H9 (cell line): ENCODE measurements around the gene FARS2. TPM values are rescaled to one million over a fixed set of nuclear protein-coding genes. Genes with fewer than 3 reads are reported as not detected.

Experiments used
- DNase-seq: peaks from one replicate; pipeline ENCODE4 v3.0.0-alpha.2; 2017
- H2AFZ ChIP-seq: one replicate; pipeline ENCODE4 v1.6.1; 2013; ENCODE audit warnings: mild to moderate bottlenecking, low read length, control low read depth, moderate library complexity
- H2AK5ac ChIP-seq: 2 replicates; pipeline ENCODE4 v1.6.1; 2013; ENCODE audit warnings: low read length, control low read depth, mixed read lengths; ENCODE audit not compliant: insufficient read length
- H2BK120ac ChIP-seq: one replicate; pipeline ENCODE4 v1.6.1; 2013; ENCODE audit warnings: low read depth, mild to moderate bottlenecking, low read length, control low read depth, inconsistent platforms; ENCODE audit not compliant: poor library complexity, severe bottlenecking
- H2BK12ac ChIP-seq: 2 replicates; pipeline ENCODE4 v1.6.1; 2013; ENCODE audit warnings: low read length, control low read depth, mixed read lengths, low read depth; ENCODE audit not compliant: insufficient read length
- H2BK15ac ChIP-seq: 2 replicates; pipeline ENCODE4 v1.6.1; 2013; ENCODE audit warnings: low read depth, low read length, control low read depth
- H2BK20ac ChIP-seq: one replicate; pipeline ENCODE4 v1.6.1; 2013; ENCODE audit warnings: low read depth, mild to moderate bottlenecking, low read length, control low read depth, inconsistent platforms; ENCODE audit not compliant: poor library complexity, severe bottlenecking
- H2BK5ac ChIP-seq: 2 replicates; pipeline ENCODE4 v1.6.1; 2013; ENCODE audit warnings: low read length, control low read depth, mixed read lengths; ENCODE audit not compliant: insufficient read length
- H3K14ac ChIP-seq: 2 replicates; pipeline ENCODE4 v1.6.1; 2013; ENCODE audit warnings: low read length, control low read depth; ENCODE audit not compliant: insufficient read depth
- H3K18ac ChIP-seq: 2 replicates; pipeline ENCODE4 v1.6.1; 2013; ENCODE audit warnings: low read depth, mild to moderate bottlenecking, mixed read lengths, low read length, control low read depth; ENCODE audit not compliant: insufficient read length
- H3K23ac ChIP-seq: 2 replicates; pipeline ENCODE4 v1.6.1; 2013; ENCODE audit warnings: low read length, control low read depth, mixed read lengths, low read depth; ENCODE audit not compliant: insufficient read length
- H3K23me2 ChIP-seq: 2 replicates; pipeline ENCODE4 v1.6.1; 2013; ENCODE audit warnings: low read depth, mild to moderate bottlenecking, mixed read lengths, low read length, control low read depth; ENCODE audit not compliant: insufficient read length, poor library complexity, severe bottlenecking
- H3K27ac ChIP-seq: 2 replicates; pipeline ENCODE4 v1.5.1; 2013; ENCODE audit warnings: low read length, control low read depth, mixed read lengths, low read depth; ENCODE audit not compliant: insufficient read length
- H3K27me3 ChIP-seq: 2 replicates; pipeline ENCODE4 v1.6.1; 2013; ENCODE audit warnings: low read length, control low read depth, inconsistent platforms; ENCODE audit not compliant: insufficient read depth
- H3K4ac ChIP-seq: 2 replicates; pipeline ENCODE4 v1.6.1; 2013; ENCODE audit warnings: low read depth, mild to moderate bottlenecking, control low read depth, inconsistent platforms, low read length, moderate library complexity
- H3K4me1 ChIP-seq: 2 replicates; pipeline ENCODE4 v1.6.1; 2013; ENCODE audit warnings: low read length, control low read depth, inconsistent platforms; ENCODE audit not compliant: insufficient read depth
- H3K4me2 ChIP-seq: 2 replicates; pipeline ENCODE4 v1.6.1; 2013; ENCODE audit warnings: low read length, control low read depth, mixed read lengths; ENCODE audit not compliant: insufficient read length, insufficient read depth
- H3K56ac ChIP-seq: 2 replicates; pipeline ENCODE4 v1.6.1; 2013; ENCODE audit warnings: low read depth, mild to moderate bottlenecking, mixed read lengths, low read length, control low read depth; ENCODE audit not compliant: insufficient read length
- H3K79me1 ChIP-seq: 2 replicates; pipeline ENCODE4 v1.6.1; 2013; ENCODE audit warnings: low read depth, mild to moderate bottlenecking, moderate library complexity, low read length, control low read depth, inconsistent platforms; ENCODE audit not compliant: insufficient read depth, poor library complexity, severe bottlenecking
- H3K79me2 ChIP-seq: 2 replicates; pipeline ENCODE4 v1.6.1; 2013; ENCODE audit warnings: low read length, control low read depth, inconsistent platforms; ENCODE audit not compliant: insufficient read depth
- H3K9ac ChIP-seq: 2 replicates; pipeline ENCODE4 v1.6.1; 2013; ENCODE audit warnings: low read length, control low read depth, mixed read lengths; ENCODE audit not compliant: insufficient read length; ENCODE audit errors: extremely low read depth
- H3K9me3 ChIP-seq: one replicate; pipeline ENCODE4 v1.6.1; 2013; ENCODE audit warnings: low read depth, low read length, inconsistent platforms; ENCODE audit not compliant: control insufficient read depth
- H3T11ph ChIP-seq: one replicate; pipeline ENCODE4 v1.6.1; 2013; ENCODE audit warnings: mild to moderate bottlenecking, low read length, control low read depth, inconsistent platforms
- H4K20me1 ChIP-seq: one replicate; pipeline ENCODE4 v1.6.1; 2013; ENCODE audit not compliant: control insufficient read depth, insufficient read length, insufficient read depth
- H4K5ac ChIP-seq: 2 replicates; pipeline ENCODE4 v1.6.1; 2013; ENCODE audit warnings: low read depth, mild to moderate bottlenecking, mixed read lengths, low read length, control low read depth; ENCODE audit not compliant: insufficient read length
- H4K8ac ChIP-seq: replicated peaks from 2 replicates; pipeline ENCODE4 v1.6.1; 2013; ENCODE audit warnings: low read length, control low read depth, mixed read lengths, low read depth; ENCODE audit not compliant: insufficient read length
- H4K91ac ChIP-seq: 2 replicates; pipeline ENCODE4 v1.6.1; 2013; ENCODE audit warnings: low read depth, mild to moderate bottlenecking, moderate library complexity, mixed read lengths, low read length, control low read depth; ENCODE audit not compliant: insufficient read length
- H3K27ac Mint-ChIP-seq, 3 experiments: 2 replicates in 2 of 3; 3 replicates in 1 of 3; pipeline ENCODE4 v1.8.0; 2020 to 2021; ENCODE audit warnings: mixed read lengths in 3 of 3, mild to moderate bottlenecking in 1 of 3, moderate library complexity in 1 of 3
- H3K27me3 Mint-ChIP-seq: 2 replicates; pipeline ENCODE4 v1.8.0; 2021; ENCODE audit warnings: low read depth, mild to moderate bottlenecking, moderate library complexity, mixed read lengths
- H3K36me3 Mint-ChIP-seq, 3 experiments: 2 replicates in 2 of 3; 3 replicates in 1 of 3; pipeline ENCODE4 v1.8.0; 2020 to 2021; ENCODE audit warnings: low read depth in 3 of 3, mixed read lengths in 3 of 3; ENCODE audit not compliant: insufficient read depth in 1 of 3
- H3K4me1 Mint-ChIP-seq, 2 experiments: 2 replicates each; pipeline ENCODE4 v1.8.0; 2020; ENCODE audit warnings: mixed read lengths in 2 of 2
- H3K4me3 Mint-ChIP-seq, 2 experiments: 2 replicates in 1 of 2; 3 replicates in 1 of 2; pipeline ENCODE4 v1.8.0; 2020 to 2021; ENCODE audit warnings: mild to moderate bottlenecking in 2 of 2, mixed read lengths in 2 of 2, moderate library complexity in 1 of 2
- H3K9me3 Mint-ChIP-seq, 2 experiments: 2 replicates in 1 of 2; 3 replicates in 1 of 2; pipeline ENCODE4 v1.8.0; 2020; ENCODE audit warnings: mild to moderate bottlenecking in 2 of 2, mixed read lengths in 2 of 2, moderate library complexity in 1 of 2
- CTCF ChIP-seq: fragments of 200-600 bp; sonication (generic); conservative IDR thresholded peaks from 3 replicates; pipeline ENCODE4 v1.8.0; 2021; ENCODE audit warnings: antibody characterized with exemption, mild to moderate bottlenecking
- WGBS: extraction: QIAGEN DNeasy Blood & Tissue Kit; methylation state at CpG from one replicate; pipeline ENCODE4 v1.1.7; 2013; ENCODE audit warnings: missing lambda C conversion rate, low lambda C conversion rate, mixed read lengths; ENCODE audit not compliant: insufficient read length; ENCODE audit errors: extremely low coverage; 5-methylcytosine and 5-hydroxymethylcytosine counted together
- total RNA-seq: library from RNA; stranded (reverse); gene quantifications from 2 replicates; pipeline ENCODE4 v1.2.1, GENCODE V29; 2021

FARS2 gene
- total RNA-seq, 1 experiment from 2014 or later, result 8.5 TPM

DNA sequence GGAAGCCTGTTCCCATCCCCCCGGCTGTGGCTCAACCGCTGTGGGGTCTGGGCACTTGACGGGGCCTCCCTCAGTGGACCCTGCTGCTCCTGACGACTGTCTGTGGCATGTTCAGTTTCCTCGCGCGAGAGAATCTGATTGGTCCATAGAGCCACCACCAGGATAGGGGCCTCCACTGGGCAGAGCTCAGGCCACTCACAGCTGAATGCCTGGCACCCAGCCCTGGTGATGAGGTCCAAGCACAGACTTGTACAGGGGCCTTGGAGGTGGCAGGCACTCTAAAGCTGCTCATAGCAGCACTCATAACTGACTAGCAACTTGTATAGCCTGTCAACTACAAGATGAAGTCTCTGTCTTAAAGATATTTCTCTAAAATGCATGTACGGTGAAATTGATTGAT, 377.4 kb downstream of the FARS2 start:
- WGBS, result no CpG with 5 or more reads among the region's 8 CpGs
- no peak overlapping the region for H3K27ac Mint-ChIP-seq
- no peaks in the 10 kb centered on the region for H3K23me2 ChIP-seq

More for the DNA sequence above, 377.4 kb downstream of the FARS2 start:
- Histone ChIP-seq H2BK5ac (no peak overlapping the region), H3K4me1 (no peaks in the 10 kb centered on the region), H4K5ac (no peak overlapping the region), H3K18ac (no peak overlapping the region), H3K27me3 (no peaks in the 10 kb centered on the region), H3K79me1 (no peaks in the 10 kb centered on the region), H4K8ac (no peak overlapping the region), H3K56ac (no peak overlapping the region), H4K91ac (no peak overlapping the region), H3T11ph (no peak overlapping the region), H2BK20ac (no peak overlapping the region), H3K27ac (no peak overlapping the region), H3K9me3 (peaks cover 6% of the 10 kb centered on the region), H2AFZ (no peak overlapping the region), H2AK5ac (no peak overlapping the region), H3K23ac (no peak overlapping the region), H2BK12ac (no peak overlapping the region), H3K4me2 (no peak overlapping the region), H3K14ac (no peak overlapping the region), H3K79me2 (no peaks in the 10 kb centered on the region), H3K9ac (no peak overlapping the region), H2BK15ac (no peak overlapping the region), H4K20me1 (no peaks in the 10 kb centered on the region), H3K4ac (no peak overlapping the region), H2BK120ac (no peak overlapping the region)
- Mint-ChIP-seq H3K36me3 (peaks cover 13 to 15% (median 14%) of the 10 kb centered on the region in 3 experiments), H3K4me1 (peaks cover 9 to 10% of the 10 kb centered on the region in 2 experiments), H3K4me3 (no peak overlapping the region), H3K9me3 (peaks cover 17 to 20% of the 10 kb centered on the region in 2 experiments), H3K27me3 (no peaks in the 10 kb centered on the region)
- DNase-seq, result no peak
- TF ChIP-seq CTCF, result no peak
